WTC11 (cell line): ENCODE results near the gene TES. TPM values are rescaled to one million over a fixed set of nuclear protein-coding genes. Genes with fewer than 3 reads are reported as not detected.

Experiments
- ATAC-seq: fragments of 200-7000 bp; cut with Tn5 transposase; 2 replicates; pipeline ENCODE4 v1.10.0; 2021; ENCODE audit warnings: mild to moderate bottlenecking, moderate library complexity
- CTCF ChIA-PET: fragments of 300-600 bp; sonication (Branson Sonifier 250); formaldehyde crosslinking; loops from one replicate; lab custom pipeline; 2021; ENCODE audit warnings: antibody characterized with exemption; lab: Charles Lee
- POLR2A ChIA-PET: fragments of 350-600 bp; sonication (Branson Sonifier 250); formaldehyde crosslinking; loops from one replicate; lab custom pipeline; 2021; ENCODE audit warnings: antibody characterized with exemption; lab: Charles Lee
- DNase-seq: peaks from one replicate; pipeline ENCODE4 v3.0.0; 2021; ENCODE audit warnings: low spot score
- H3K27ac Mint-ChIP-seq: 2 replicates; pipeline ENCODE4 v1.8.0; 2021; ENCODE audit warnings: mixed read lengths
- H3K27me3 Mint-ChIP-seq: 2 replicates; pipeline ENCODE4 v1.8.0; 2021; ENCODE audit warnings: low read depth, mild to moderate bottlenecking, moderate library complexity, mixed read lengths
- H3K36me3 Mint-ChIP-seq: 2 replicates; pipeline ENCODE4 v1.8.0; 2021; ENCODE audit warnings: mixed read lengths
- H3K4me1 Mint-ChIP-seq: 2 replicates; pipeline ENCODE4 v1.8.0; 2022; ENCODE audit warnings: mixed read lengths
- H3K4me3 Mint-ChIP-seq: 2 replicates; pipeline ENCODE4 v1.8.0; 2021; ENCODE audit warnings: mild to moderate bottlenecking, moderate library complexity, mixed read lengths
- H3K9me3 Mint-ChIP-seq: 2 replicates; pipeline ENCODE4 v1.8.0; 2021; ENCODE audit warnings: mixed read lengths
- AFF4 ChIP-seq: sonication (generic); formaldehyde crosslinking; IDR thresholded peaks from 2 replicates; pipeline ENCODE4 v1.8.1; 2023; ENCODE audit warnings: mild to moderate bottlenecking, missing genetic modification reagents, borderline replicate concordance
- ATF6 ChIP-seq: sonication (generic); formaldehyde crosslinking; IDR thresholded peaks from 2 replicates; pipeline ENCODE4 v1.8.1; 2023; ENCODE audit warnings: mild to moderate bottlenecking, missing genetic modification reagents
- CREB1 ChIP-seq: sonication (generic); formaldehyde crosslinking; IDR thresholded peaks from 2 replicates; pipeline ENCODE4 v1.8.0; 2023; ENCODE audit warnings: mild to moderate bottlenecking, missing genetic modification reagents
- CREM ChIP-seq: sonication (generic); formaldehyde crosslinking; IDR thresholded peaks from 2 replicates; pipeline ENCODE4 v1.8.1; 2022; ENCODE audit warnings: mild to moderate bottlenecking, missing genetic modification reagents, moderate library complexity
- ESRRA ChIP-seq: sonication (generic); formaldehyde crosslinking; IDR thresholded peaks from 2 replicates; pipeline ENCODE4 v1.8.1; 2022; ENCODE audit warnings: mild to moderate bottlenecking, missing genetic modification reagents, borderline replicate concordance
- ETV6 ChIP-seq: sonication (generic); formaldehyde crosslinking; IDR thresholded peaks from 2 replicates; pipeline ENCODE4 v1.8.1; 2022; ENCODE audit warnings: mild to moderate bottlenecking, missing genetic modification reagents
- FOXJ3 ChIP-seq: sonication (generic); formaldehyde crosslinking; IDR thresholded peaks from 2 replicates; pipeline ENCODE4 v1.9.0; 2021; ENCODE audit warnings: missing genetic modification reagents, mild to moderate bottlenecking, borderline replicate concordance
- FOXK1 ChIP-seq: sonication (generic); formaldehyde crosslinking; IDR thresholded peaks from 2 replicates; pipeline ENCODE4 v1.8.0; 2022; ENCODE audit warnings: mild to moderate bottlenecking, moderate library complexity, missing genetic modification reagents
- GTF2I ChIP-seq: fragments of 250-450 bp; sonication (Bioruptor Pico); conservative IDR thresholded peaks from 2 replicates; pipeline ENCODE4 v1.4.0; 2021; ENCODE audit warnings: mild to moderate bottlenecking
- HMGXB4 ChIP-seq: sonication (generic); formaldehyde crosslinking; IDR thresholded peaks from 2 replicates; pipeline ENCODE4 v1.8.1; 2023; ENCODE audit warnings: mild to moderate bottlenecking, moderate library complexity, missing genetic modification reagents
- KAT7 ChIP-seq: sonication (generic); formaldehyde crosslinking; IDR thresholded peaks from 2 replicates; pipeline ENCODE4 v1.8.1; 2023; ENCODE audit warnings: missing genetic modification reagents, mild to moderate bottlenecking, borderline replicate concordance
- ZBTB43 ChIP-seq: sonication (generic); formaldehyde crosslinking; IDR thresholded peaks from 2 replicates; pipeline ENCODE4 v1.8.1; 2023; ENCODE audit warnings: mild to moderate bottlenecking, missing genetic modification reagents
- ZNF416 ChIP-seq: fragments of 250-450 bp; sonication (Bioruptor Pico); IDR thresholded peaks from 2 replicates; pipeline ENCODE4 v1.9.0; 2021; ENCODE audit warnings: mild to moderate bottlenecking, inconsistent platforms
- ZNF425 ChIP-seq: fragments of 250-450 bp; sonication (Bioruptor Pico); conservative IDR thresholded peaks from 2 replicates; pipeline ENCODE4 v1.9.0; 2021; ENCODE audit warnings: mild to moderate bottlenecking
- ZNF671 ChIP-seq: fragments of 250-450 bp; sonication (Bioruptor Pico); IDR thresholded peaks from 2 replicates; pipeline ENCODE4 v1.8.0; 2021; ENCODE audit warnings: mild to moderate bottlenecking
- total RNA-seq: library from RNA; stranded (reverse); gene quantifications from 3 replicates; pipeline ENCODE4 v1.2.3, GENCODE V29; 2021

The TES gene
- total RNA-seq, 1 experiment from 2014 or later = 48.5 TPM

GRCh38 chr7:116280803-116281202 is 70.5 kb downstream of the TES start (continued):
- TF ChIP-seq ZBTB43 (CRISPR knock-in tag) = no peak

GRCh38 chr7:116283595-116284204 is 73.4 kb downstream of the TES start:
- H3K27ac Mint-ChIP-seq = no peak overlapping the region
- no peak for ATAC-seq
- CTCF ChIA-PET = no interaction called here

More at GRCh38 chr7:116283595-116284204, 73.4 kb downstream of the TES start:
- no peak for DNase-seq
- Mint-ChIP-seq H3K4me3 (no peak overlapping the region), H3K36me3 (no peaks in the 10 kb centered on the region), H3K4me1 (no peaks in the 10 kb centered on the region), H3K27me3 (no peaks in the 10 kb centered on the region), H3K9me3 (no peaks in the 10 kb centered on the region)
- TF ChIP-seq ZNF416 (CRISPR knock-in tag) (no peak), ZNF425 (no peak), ATF6 (CRISPR knock-in tag) (no peak), ZNF671 (CRISPR knock-in tag) (no peak), HMGXB4 (CRISPR knock-in tag) (no peak), KAT7 (CRISPR knock-in tag) (no peak), ESRRA (CRISPR knock-in tag) (no peak), GTF2I (CRISPR knock-in tag) (no peak), FOXJ3 (CRISPR knock-in tag) (no peak), CREM (CRISPR knock-in tag) (no peak), ETV6 (CRISPR knock-in tag) (no peak), CREB1 (no peak), FOXK1 (CRISPR knock-in tag) (no peak), AFF4 (CRISPR knock-in tag) (no peak)
- POLR2A ChIA-PET = no interaction called here
